Fibroblast of pulmonary artery (primary cell): ENCODE data around the gene DMRTB1.
"Not testable (repeated sequence)": the region's sequence is repeated elsewhere in the genome, so short reads cannot be mapped to it uniquely, and the experiment has no call there.

Source experiments
- DNase-seq: peaks from one replicate; pipeline ENCODE4 v3.0.0-alpha.2; 2010; ENCODE audit warnings: low read depth
- H3K4me3 ChIP-seq: replicated peaks from 2 replicates; pipeline ENCODE4 v1.5.1; 2011; ENCODE audit warnings: low read depth, mild to moderate bottlenecking, control low read depth, low read length, moderate library complexity
- TF ChIP-seq, protein P1 (sequence below): IDR thresholded peaks from 2 replicates; pipeline ENCODE4 v1.5.1; 2011; ENCODE audit warnings: mild to moderate bottlenecking, control low read depth, low read length, inconsistent platforms; ENCODE audit errors: missing control alignments

DMRTB1 gene

DNA sequence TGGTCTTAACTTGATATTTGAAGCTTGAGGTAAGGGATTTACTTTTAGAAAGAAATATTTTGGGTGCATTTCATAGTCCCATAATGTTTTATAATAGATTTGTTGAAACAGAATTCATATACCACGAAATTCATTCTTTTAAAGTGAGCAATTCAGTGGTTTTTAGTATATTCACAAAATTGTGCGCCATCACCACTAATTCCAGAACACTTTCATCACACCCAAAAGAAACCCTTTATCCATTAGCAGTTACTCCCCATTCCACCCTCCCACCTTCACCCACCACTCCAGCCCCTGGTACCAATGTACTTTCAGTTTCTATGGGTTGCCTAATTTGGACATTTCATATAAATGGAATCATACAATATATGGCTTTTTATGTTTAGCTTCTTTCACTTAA, 38.9 kb upstream of the DMRTB1 start:
- TF ChIP-seq, protein P1, sequence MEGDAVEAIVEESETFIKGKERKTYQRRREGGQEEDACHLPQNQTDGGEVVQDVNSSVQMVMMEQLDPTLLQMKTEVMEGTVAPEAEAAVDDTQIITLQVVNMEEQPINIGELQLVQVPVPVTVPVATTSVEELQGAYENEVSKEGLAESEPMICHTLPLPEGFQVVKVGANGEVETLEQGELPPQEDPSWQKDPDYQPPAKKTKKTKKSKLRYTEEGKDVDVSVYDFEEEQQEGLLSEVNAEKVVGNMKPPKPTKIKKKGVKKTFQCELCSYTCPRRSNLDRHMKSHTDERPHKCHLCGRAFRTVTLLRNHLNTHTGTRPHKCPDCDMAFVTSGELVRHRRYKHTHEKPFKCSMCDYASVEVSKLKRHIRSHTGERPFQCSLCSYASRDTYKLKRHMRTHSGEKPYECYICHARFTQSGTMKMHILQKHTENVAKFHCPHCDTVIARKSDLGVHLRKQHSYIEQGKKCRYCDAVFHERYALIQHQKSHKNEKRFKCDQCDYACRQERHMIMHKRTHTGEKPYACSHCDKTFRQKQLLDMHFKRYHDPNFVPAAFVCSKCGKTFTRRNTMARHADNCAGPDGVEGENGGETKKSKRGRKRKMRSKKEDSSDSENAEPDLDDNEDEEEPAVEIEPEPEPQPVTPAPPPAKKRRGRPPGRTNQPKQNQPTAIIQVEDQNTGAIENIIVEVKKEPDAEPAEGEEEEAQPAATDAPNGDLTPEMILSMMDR = no peak
- no peak for DNase-seq
- no peak overlapping the region for H3K4me3 ChIP-seq

DNA sequence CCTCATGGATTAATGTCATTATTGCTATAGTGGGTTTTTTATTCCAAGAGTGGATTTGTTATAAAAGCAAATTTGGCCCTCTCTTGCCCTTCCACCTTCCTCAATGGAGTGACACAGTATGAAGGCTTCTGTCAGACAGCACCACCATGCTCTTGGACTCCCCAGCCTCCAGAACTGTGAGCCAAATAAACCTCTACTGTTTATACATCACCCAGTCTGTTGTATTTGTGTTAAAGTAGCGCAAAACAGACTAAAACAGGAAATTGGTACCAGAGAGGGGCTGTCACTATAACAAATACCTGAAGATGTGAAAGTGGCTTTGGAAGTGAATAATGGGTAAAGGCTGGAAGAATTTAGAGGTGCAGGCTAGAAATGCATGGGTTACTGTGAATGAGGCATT, 38.0 kb upstream of the DMRTB1 start:
- no peak for DNase-seq
- H3K4me3 ChIP-seq = no peak overlapping the region
- TF ChIP-seq, protein P1 = no peak

DNA sequence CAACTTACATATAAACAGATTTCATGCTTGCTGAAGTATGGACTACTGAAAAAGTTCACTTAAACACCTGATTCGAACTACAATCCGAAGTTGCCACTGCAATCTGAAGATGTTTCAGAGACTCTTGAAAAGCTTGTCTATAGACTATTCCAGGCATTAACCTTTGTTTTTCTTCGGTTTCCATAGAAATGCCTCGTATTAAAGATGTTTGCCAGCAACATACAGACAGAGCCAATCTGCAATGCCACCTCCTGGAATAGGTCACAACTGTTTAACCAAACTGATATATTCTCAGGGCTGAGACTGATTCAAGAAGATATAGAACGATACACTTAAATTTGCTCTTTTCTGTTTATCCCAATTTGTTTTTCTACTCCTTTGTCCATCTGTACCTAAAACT, 28.9 kb upstream of the DMRTB1 start:
- H3K4me3 ChIP-seq = no peak overlapping the region
- TF ChIP-seq, protein P1 = no peak

DNA sequence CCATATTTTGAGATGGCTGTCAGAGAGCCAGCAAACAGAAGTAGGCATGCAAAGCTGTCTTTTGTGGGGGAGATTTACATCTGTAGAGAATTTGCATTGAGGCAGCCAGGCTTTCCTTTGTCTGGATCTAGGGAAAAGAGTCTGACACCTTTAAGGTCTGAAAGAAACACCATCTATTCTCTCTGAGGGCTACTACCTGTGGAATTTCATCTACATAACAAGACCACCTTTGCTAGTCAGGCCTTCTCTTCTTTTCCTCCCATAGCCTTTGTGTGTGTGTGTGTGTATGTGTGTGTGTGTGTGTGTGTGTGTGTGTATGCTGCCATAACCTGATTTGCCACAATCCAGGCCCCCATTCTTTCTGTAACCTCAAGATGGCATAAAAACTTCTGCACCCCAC, 28.4 kb upstream of the DMRTB1 start:
- H3K4me3 ChIP-seq = no peak overlapping the region
- TF ChIP-seq, protein P1 = no peak
- no peak for DNase-seq

More for the DNA sequence above, 28.9 kb upstream of the DMRTB1 start:
- no peak for DNase-seq

DNA sequence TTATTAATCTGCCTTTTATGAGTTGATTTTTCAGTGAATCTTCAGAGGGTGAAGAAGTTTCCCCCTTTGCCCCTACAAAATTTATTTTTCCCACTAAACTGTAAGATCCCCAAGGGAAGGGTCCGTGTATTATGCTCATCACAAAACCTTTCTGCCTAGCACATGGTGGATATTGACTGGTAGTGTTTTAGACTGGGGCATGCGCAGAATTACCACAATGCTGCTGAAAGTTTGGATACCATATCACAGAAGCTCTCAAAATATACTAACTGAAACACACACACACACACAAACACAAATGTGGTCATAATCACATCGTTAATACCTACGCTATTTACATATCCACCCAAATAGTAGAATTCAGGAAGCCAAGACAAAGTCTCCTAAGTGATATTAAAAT, 28.0 kb upstream of the DMRTB1 start:
- TF ChIP-seq, protein P1 = no peak
- no peak overlapping the region for H3K4me3 ChIP-seq
- DNase-seq = no peak

DNA sequence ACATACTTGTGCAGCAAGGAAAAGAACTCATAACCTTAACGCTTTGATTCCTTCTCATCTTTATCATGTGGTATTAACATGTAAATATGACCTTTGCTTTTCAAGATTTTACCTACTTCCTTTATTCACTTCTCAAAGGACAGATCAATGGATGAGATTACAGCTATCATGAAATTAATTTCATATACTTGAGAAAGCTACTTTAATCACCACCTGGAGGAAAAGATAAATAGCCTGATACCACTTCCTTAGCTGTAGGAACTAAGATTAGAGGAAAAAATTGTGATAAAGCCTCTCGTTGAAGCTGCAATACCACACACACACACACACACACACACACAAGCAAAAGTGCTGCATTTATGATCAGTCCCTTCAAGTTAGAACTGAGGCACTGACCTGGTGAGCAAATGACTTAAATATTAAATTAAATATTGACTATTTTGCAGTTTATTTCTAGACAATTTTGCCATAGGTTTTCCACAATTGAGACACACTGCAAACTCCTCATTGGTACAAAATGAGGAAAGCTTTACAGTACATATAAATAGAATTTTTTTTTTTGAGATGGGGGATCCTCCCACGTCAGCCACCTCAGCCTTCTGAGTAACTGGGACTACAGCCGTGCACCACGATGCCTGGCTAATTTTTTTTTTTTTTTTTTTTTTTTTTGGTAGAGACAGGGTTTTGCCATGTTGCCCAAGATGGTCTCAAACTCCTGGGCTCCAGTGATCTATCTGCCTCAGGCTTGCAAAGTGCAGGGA, 27.2 kb upstream of the DMRTB1 start:
- TF ChIP-seq, protein P1 = no peak
- DNase-seq = no peak
- H3K4me3 ChIP-seq = no peak overlapping the region

DNA sequence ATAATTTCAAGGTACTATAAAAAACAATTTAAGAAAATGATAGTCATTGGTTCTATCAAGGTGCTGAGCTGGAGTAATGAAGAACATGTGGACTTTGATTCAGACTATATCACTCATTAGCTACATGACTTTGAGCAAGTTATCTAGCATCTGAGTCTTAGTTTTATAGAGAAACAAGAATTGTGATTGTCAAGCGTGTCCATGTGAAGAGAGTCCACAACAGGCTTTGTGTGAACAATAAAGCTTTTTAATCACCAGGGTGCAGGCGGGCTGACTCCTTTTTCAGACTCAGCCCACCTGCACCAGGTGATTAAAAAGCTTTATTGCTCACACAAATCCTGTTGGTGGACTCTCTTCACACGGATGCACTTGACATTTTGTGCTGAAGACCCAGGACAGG, 26.6 kb upstream of the DMRTB1 start:
- no peak overlapping the region for H3K4me3 ChIP-seq
- TF ChIP-seq, protein P1 = no peak
- no peak for DNase-seq

DNA sequence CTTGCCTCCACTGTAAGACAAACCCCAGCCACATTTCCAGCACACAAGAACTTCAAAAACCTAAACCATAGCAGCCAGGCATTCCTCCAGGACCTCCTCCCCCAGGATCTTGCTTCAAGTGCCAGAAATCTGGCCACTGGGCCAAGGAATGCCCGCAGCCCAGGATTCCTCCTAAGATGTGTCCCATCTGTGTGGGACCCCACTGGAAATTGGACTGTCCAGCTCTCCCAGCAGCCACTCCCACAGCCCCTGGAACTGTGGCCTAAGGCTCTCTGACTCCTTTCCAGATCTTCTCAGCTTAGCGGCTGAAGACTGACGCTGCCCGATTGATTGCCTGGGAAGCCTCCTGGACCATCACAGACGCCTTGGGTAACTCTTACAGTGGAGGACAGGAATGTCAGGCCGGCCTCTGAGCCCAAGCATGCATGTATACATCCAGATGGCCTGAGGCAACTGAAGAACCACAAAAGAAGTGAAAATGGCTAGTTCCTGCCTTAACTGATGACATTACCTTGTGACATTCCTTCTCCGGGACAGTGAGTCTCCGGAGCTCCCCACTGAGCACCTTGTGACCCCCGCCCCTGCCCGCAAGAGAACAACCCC, 24.7 kb upstream of the DMRTB1 start:
- not testable (repeated sequence) for H3K4me3 ChIP-seq, DNase-seq
